Islet precursor cell (in vitro differentiated cells): ENCODE results near the gene SMAD9.

Source experiments
- DNase-seq: peaks from one replicate; pipeline ENCODE4 v3.0.0-alpha.2; 2018

Gene SMAD9

DNA sequence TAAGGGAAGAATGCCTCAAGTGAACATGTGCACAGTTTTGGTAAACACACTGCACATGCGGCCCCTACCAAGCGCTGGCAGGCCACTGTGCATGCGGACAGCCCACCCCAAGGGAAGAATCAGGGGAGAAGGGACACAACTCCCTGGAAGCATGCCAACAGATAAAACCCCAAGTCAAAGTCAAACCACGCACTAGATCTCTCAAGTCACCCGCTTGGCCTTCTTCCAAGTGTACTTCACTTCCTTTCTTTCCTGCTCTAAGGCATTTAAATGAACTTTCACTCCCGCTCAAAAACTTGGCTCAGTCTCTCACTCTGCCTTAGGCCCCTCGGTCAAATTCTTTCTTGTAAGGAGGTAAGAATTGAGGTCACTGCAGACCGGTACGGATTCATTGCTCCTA, 105.6 kb downstream of the SMAD9 start:
- no peak for DNase-seq

DNA sequence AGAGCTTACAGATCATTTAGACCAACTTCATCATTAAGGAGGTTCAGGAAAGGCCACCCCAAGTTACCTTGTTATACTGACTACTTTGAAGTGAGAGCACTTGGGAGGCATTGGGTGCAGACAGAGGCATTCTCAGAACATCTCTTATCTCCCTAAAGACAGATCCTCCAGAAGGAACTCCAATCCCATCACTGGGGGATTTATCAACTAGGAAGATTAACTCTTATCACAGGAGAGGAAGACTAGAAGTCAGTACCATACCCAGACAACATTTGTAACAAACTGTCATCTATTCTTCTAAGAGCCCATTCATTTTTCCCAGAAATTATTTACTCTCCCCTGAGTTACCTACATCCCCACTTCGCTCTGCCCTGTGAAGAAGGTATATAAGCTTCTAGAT, 106.8 kb downstream of the SMAD9 start:
- no peak for DNase-seq

GRCh38 chr13:36807616-36808015, 112.4 kb downstream of the SMAD9 start:
- no peak for DNase-seq

GRCh38 chr13:36806102-36806501, 113.9 kb downstream of the SMAD9 start:
- DNase-seq: no peak

DNA sequence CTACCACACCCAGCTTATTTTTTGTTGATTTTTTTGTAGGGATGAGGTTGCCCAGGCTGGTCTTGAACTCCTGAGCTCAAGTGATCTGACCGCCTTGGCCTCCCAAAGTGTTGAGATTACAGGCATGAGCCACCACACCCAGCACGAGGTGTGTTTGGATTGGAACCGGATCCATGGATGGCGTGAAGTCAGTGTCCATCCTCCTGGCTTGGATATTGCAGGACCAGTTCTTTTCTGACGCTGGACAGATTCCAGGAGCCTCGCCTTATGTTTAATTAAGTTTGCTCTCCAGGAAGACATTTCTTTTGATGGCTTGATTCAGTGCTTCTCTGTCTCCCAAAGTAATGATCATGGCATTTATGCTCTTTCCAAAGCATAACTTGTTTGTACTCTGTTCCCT, 115.5 kb downstream of the SMAD9 start:
- DNase-seq: no peak

GRCh38 chr13:36801035-36801434, 119.0 kb downstream of the SMAD9 start:
- DNase-seq: no peak

DNA sequence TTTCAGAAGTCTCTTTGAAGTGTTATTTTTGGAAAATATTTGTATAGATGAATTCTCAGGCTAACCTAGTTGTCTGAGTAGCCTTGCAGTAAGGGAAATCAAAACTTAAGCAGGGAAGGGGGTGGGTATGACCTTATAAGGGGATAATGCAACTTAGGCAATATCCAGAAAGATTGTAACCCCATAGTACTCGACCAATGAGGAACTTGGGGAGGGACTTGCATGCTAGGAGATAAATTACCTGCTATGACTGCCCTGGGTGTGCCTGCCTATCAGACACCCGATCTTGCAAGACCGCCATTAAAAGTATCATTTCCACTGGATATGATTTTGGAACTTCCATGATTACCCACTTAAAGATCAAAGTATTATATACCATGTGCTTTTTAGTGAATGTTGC, 124.0 kb downstream of the SMAD9 start:
- DNase-seq: no peak

- DNase-seq: no peak
These were observed 124.6 kb downstream of the SMAD9 start for GRCh38 chr13:36795463-36795862.
